Measurements from ENCODE around the gene CNNM1. TPM values are rescaled to one million over a fixed set of nuclear protein-coding genes. Genes with fewer than 3 reads are reported as not detected.

CNNM1 gene
- total RNA-seq, 1 donor from 2014 or later: not detected

DNA sequence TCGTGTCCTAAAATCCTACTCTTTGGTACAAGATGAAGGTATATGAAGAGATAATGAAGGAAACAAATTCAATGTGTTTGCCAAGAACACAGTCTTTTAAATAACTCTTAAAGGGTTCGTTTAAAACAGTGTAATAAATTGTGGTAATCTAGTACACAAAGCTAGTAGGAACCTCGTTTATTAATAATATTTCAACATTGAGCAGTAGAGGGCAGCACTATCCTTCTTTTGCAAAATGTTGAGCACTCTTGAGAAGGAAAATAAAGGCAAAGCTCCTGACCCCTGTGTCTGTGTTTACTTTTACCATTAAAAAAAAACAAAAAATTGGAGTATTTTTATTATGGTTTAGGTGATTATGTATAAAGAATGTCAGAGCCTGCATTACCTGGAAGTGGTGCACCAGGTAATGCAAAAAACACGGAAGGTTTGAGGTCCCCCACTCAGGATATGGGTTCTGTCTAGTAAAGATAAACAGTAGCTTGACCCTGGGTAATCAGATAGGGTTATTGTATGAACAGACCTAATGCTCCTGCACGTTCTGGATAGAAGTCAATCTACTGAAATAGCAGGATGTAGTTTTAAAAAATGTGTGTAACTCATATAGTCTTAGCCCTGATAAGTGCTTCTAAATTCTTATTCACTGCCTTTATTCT is 107.0 kb downstream of the CNNM1 start:
- Histone ChIP-seq H3K36me3 (ENCODE audit: control insufficient read depth, insufficient read depth, low read length) (peaks cover 2% of the 10 kb centered on the region), H3K4me3 (ENCODE audit: low read depth, low read length) (no peak overlapping the region), H3K27me3 (ENCODE audit: control insufficient read depth, insufficient read depth, low read length) (no peaks in the 10 kb centered on the region)
- peak; percentile 58 for DNase-seq (ENCODE audit: low read depth)
- no peak for FAIRE-seq
- TF ChIP-seq, protein P1, sequence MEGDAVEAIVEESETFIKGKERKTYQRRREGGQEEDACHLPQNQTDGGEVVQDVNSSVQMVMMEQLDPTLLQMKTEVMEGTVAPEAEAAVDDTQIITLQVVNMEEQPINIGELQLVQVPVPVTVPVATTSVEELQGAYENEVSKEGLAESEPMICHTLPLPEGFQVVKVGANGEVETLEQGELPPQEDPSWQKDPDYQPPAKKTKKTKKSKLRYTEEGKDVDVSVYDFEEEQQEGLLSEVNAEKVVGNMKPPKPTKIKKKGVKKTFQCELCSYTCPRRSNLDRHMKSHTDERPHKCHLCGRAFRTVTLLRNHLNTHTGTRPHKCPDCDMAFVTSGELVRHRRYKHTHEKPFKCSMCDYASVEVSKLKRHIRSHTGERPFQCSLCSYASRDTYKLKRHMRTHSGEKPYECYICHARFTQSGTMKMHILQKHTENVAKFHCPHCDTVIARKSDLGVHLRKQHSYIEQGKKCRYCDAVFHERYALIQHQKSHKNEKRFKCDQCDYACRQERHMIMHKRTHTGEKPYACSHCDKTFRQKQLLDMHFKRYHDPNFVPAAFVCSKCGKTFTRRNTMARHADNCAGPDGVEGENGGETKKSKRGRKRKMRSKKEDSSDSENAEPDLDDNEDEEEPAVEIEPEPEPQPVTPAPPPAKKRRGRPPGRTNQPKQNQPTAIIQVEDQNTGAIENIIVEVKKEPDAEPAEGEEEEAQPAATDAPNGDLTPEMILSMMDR (IDR thresholded peaks at IDR 0.05; ENCODE audit: insufficient read depth, low read length, severe bottlenecking): peak; percentile 46

DNA sequence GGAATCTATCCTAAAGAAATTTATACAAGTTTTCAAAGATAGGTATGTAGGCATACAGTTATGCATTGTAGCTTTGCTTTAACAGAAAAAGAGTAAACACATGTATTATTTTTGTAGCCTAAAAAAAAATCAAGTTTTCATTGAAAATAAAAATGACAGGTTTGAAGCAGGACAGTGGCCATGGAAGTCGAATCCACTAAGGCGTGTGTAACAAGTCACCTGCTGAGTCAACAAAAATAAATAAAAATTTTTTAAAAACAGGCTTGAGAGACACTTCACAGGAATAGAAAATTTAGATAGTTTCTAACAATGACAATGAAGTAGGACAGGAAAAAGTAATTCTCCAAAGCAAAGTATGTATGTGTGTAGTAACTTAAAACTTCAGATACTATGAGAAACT is 109.7 kb downstream of the CNNM1 start:
- no peak overlapping the region for H3K4me3 ChIP-seq (ENCODE audit: low read depth, low read length)
- peaks cover 2% of the 10 kb centered on the region for H3K36me3 ChIP-seq (ENCODE audit: control insufficient read depth, insufficient read depth, low read length)
- H3K27me3 ChIP-seq (ENCODE audit: control insufficient read depth, insufficient read depth, low read length): no peaks in the 10 kb centered on the region
- DNase-seq (ENCODE audit: low read depth) (no peak), FAIRE-seq (no peak)
- TF ChIP-seq, protein P1 (IDR thresholded peaks at IDR 0.05; ENCODE audit: insufficient read depth, low read length, severe bottlenecking): no peak

DNA sequence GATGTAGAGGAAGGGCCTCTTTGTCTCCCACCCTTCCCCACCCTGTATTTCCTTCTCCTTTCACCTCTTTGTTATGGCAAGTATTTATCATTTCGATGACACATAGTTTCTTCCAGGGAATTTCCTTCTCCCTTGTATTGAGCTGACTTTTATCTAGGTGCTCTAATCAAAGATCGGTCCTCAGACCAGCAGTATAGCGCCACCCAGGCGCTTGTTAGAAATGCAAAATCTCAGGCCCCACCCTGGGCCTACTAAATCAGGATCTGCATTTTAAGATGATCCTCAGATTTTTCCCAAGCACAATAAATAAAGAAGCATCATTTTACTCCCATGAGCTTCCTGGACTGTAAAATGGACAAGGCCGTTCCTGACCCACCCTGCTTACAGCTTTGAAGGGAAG is 113.2 kb downstream of the CNNM1 start:
- FAIRE-seq (no peak), DNase-seq (ENCODE audit: low read depth) (no peak)
- Histone ChIP-seq H3K27me3 (ENCODE audit: control insufficient read depth, insufficient read depth, low read length) (peaks cover 5% of the 10 kb centered on the region), H3K36me3 (ENCODE audit: control insufficient read depth, insufficient read depth, low read length) (no peaks in the 10 kb centered on the region), H3K4me3 (ENCODE audit: low read depth, low read length) (no peak overlapping the region)
- TF ChIP-seq, protein P1 (IDR thresholded peaks at IDR 0.05; ENCODE audit: insufficient read depth, low read length, severe bottlenecking): no peak

DNA sequence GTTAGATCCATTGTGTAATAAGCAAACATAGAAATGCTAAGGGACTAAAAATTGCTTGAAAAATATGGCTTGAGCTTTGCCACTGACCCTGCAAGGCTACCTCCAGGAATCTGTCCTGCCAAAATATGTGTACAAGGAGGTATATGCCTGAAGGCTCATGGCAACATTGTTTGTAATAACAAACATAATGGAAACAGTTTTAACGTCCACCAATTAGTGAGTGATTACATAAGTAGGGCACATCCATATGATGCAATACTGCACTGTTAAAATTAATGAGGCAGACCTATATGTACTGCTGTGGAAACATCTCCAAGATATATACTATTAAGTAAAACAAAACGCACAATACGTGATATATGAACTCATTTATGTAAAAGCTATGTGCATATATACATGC is 114.3 kb downstream of the CNNM1 start:
- no peak for DNase-seq (ENCODE audit: low read depth)
- H3K27me3 ChIP-seq (ENCODE audit: control insufficient read depth, insufficient read depth, low read length): peaks cover 6% of the 10 kb centered on the region
- FAIRE-seq: no peak
- no peaks in the 10 kb centered on the region for H3K36me3 ChIP-seq (ENCODE audit: control insufficient read depth, insufficient read depth, low read length)
- TF ChIP-seq, protein P1 (IDR thresholded peaks at IDR 0.05; ENCODE audit: insufficient read depth, low read length, severe bottlenecking): no peak
- no peak overlapping the region for H3K4me3 ChIP-seq (ENCODE audit: low read depth, low read length)

Other genes starting within 250 kb of the CNNM1 start
- not detected in 2 replicates for gene HPSE2, start 93.5 kb upstream of the CNNM1 start, total RNA-seq
- gene GOT1, start 101.3 kb downstream of the CNNM1 start, total RNA-seq: 62.9 and 67.9 TPM in 2 replicates
- gene NKX2-3, start 203.6 kb downstream of the CNNM1 start, total RNA-seq: under 0.01 TPM in 1 of 2 replicates, not detected in the other

Data from bronchial epithelial cell (primary cell).